Brain pericyte (primary cell): Measurements from ENCODE around the gene CEMP1.
"Not testable (repeated sequence)": the region's sequence is repeated elsewhere in the genome, so short reads cannot be mapped to it uniquely, and the experiment has no call there.

Source experiments
- DNase-seq: peaks from one replicate; pipeline ENCODE4 v3.0.0-alpha.2; 2012; ENCODE audit warnings: low read depth, low spot score

The CEMP1 gene

GRCh38 chr16:2531371-2531695 lies at the start of gene CEMP1:
Gene CEMP1, minus strand, starts transcription at chr16:2531408. Its CDS starts 335 bp downstream, at chr16:2531073.
- no peak for DNase-seq

GRCh38 chr16:2580818-2581217 lies 49.6 kb upstream of the CEMP1 start:
- DNase-seq, result not testable (repeated sequence)

GRCh38 chr16:2580143-2580542 lies 48.9 kb upstream of the CEMP1 start:
- DNase-seq, result not testable (repeated sequence)

GRCh38 chr16:2578905-2579304 lies 47.7 kb upstream of the CEMP1 start:
- not testable (repeated sequence) for DNase-seq

GRCh38 chr16:2577044-2577443 lies 45.8 kb upstream of the CEMP1 start:
- not testable (repeated sequence) for DNase-seq

- DNase-seq, result not testable (repeated sequence)
Measured at GRCh38 chr16:2575839-2576238, 44.6 kb upstream of the CEMP1 start.

GRCh38 chr16:2572704-2573103 lies 41.5 kb upstream of the CEMP1 start:
- not testable (repeated sequence) for DNase-seq

GRCh38 chr16:2568573-2568972 lies 37.4 kb upstream of the CEMP1 start:
- DNase-seq, result not testable (repeated sequence)

GRCh38 chr16:2567506-2567905 lies 36.3 kb upstream of the CEMP1 start:
- DNase-seq, result not testable (repeated sequence)

- not testable (repeated sequence) for DNase-seq
Measured at GRCh38 chr16:2560798-2561133, 29.6 kb upstream of the CEMP1 start.

GRCh38 chr16:2560131-2560797 lies 29.1 kb upstream of the CEMP1 start:
- DNase-seq, result not testable (repeated sequence)

- not testable (repeated sequence) for DNase-seq
Measured at GRCh38 chr16:2557150-2557549, 25.9 kb upstream of the CEMP1 start.

- DNase-seq, result not testable (repeated sequence)
Measured at GRCh38 chr16:2554709-2555425, 23.7 kb upstream of the CEMP1 start.

- not testable (repeated sequence) for DNase-seq
Measured at GRCh38 chr16:2551420-2551889, 20.2 kb upstream of the CEMP1 start.

- DNase-seq, result not testable (repeated sequence)
Measured at GRCh38 chr16:2550283-2550878, 19.2 kb upstream of the CEMP1 start.

GRCh38 chr16:2543771-2544170 lies 12.6 kb upstream of the CEMP1 start:
- not testable (repeated sequence) for DNase-seq

- not testable (repeated sequence) for DNase-seq
Measured at GRCh38 chr16:2541409-2541808, 10.2 kb upstream of the CEMP1 start.

- DNase-seq, result not testable (repeated sequence)
Measured at GRCh38 chr16:2540912-2541311, 9.7 kb upstream of the CEMP1 start.

- not testable (repeated sequence) for DNase-seq
Measured at GRCh38 chr16:2539845-2540458, 8.7 kb upstream of the CEMP1 start.

GRCh38 chr16:2539192-2539844 lies 8.1 kb upstream of the CEMP1 start:
- not testable (repeated sequence) for DNase-seq
